ENCODE results near the gene FPR1.

The FPR1 gene

DNA sequence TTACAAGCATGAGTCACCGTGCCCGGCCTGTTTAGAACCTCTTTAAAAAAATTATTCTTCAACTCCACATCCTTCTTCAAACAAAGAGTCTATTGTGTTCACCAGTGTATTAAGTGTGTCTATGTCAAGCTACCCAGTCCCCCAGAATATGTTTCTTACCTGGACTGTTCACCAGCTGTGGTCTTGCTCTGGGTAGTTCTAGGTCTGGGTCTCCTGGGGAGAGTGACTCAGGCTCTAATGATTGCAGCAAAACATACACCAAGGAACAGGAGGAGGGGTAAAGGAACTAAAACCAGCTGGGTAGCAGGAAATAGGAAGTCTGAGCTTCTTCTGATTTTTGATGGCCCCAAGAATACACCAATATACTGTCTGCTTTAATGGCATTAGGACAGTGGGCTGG is at the start of gene FPR1:
TSS of gene FPR1 (minus strand) at position 224 of the 400 bp plus-strand sequence. CDS start 4,884 bp downstream, outside the sequence.
- Histone ChIP-seq H3K4me2 (ENCODE audit: insufficient read depth, low read length) (no peak within 1 kb of the TSS), H2AFZ (ENCODE audit: low read depth, low read length) (no peak within 1 kb of the TSS), H3K9me3 (ENCODE audit: insufficient read depth, low read length, severe bottlenecking) (no peaks in the 10 kb centered on the region), H3K27me3 (ENCODE audit: insufficient read depth, low read length, poor library complexity) (no peaks in the 10 kb centered on the region), H3K4me3 (ENCODE audit: low read depth in 1 of 2, low read length in 2 of 2) (no peak within 1 kb of the TSS), H3K27ac (ENCODE audit: low read length) (no peak within 1 kb of the TSS), H3K79me2 (ENCODE audit: insufficient read depth, low read length) (no peaks in the 10 kb centered on the region), H4K20me1 (ENCODE audit: insufficient read depth, low read length) (no peaks in the 10 kb centered on the region), H3K4me1 (ENCODE audit: insufficient read depth, low read length) (no peaks in the 10 kb centered on the region), H3K36me3 (ENCODE audit: insufficient read depth, low read length) (no peaks in the 10 kb centered on the region), H3K9ac (ENCODE audit: low read depth, low read length) (no peak within 1 kb of the TSS)
- no peak for DNase-seq
- ATAC-seq (ENCODE audit: insufficient read depth, low read depth), result no peak
- no peak for TF ChIP-seq CTCF (IDR thresholded peaks at IDR 0.05; ENCODE audit: borderline replicate concordance, extremely low read depth, low read length, poor library complexity, severe bottlenecking)
- no peak for TF ChIP-seq EZH2 (IDR thresholded peaks at IDR 0.05; ENCODE audit: borderline replicate concordance, low read depth, low read length, severe bottlenecking)

DNA sequence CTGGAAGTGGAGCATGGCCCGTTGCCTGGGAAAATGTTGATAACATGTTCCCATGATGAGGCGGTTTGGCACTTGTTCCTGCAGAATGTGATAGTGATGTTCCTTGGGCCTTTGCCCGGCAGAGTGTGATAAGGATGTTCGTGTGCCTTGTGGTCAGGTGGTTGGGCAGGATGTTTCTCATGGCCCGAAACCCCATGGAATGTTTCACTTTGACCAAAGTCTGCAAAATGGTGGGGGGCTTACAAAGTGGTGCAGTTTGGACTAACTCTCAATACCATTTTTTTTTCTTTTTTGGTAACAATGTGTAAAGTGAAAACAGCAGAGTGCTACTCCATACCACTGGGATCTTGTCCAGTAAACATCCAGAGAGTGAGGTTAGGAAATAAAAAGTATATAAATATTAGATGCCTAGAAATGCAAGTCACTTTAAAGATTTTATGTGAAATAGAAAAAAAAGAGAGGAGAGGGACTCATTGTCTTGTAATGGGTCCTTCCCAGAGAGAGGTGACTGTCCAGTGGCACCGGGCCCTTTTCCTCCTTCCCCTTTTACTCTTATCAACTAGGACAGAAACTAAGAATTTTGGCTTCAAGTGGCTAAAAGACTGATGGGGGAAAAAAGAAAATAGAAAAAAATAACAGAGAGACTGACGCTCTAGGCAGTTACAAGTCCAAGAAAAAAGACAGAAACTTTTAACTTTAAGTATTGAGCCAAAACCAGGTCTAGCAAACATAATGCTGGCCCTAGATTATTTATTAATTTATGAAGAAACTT is 49.0 kb upstream of the FPR1 start:
- Histone ChIP-seq H3K79me2 (ENCODE audit: insufficient read depth, low read length) (no peaks in the 10 kb centered on the region), H4K20me1 (ENCODE audit: insufficient read depth, low read length) (no peaks in the 10 kb centered on the region), H3K4me1 (ENCODE audit: insufficient read depth, low read length) (peaks cover 21% of the 10 kb centered on the region), H3K36me3 (ENCODE audit: insufficient read depth, low read length) (0 out of 2 replicates have a peak, but pooled peaks cover under 1% of the 10 kb centered on the region), H3K27me3 (ENCODE audit: insufficient read depth, low read length, poor library complexity) (no peaks in the 10 kb centered on the region), H3K9me3 (ENCODE audit: insufficient read depth, low read length, severe bottlenecking) (no peaks in the 10 kb centered on the region), H2AFZ (ENCODE audit: low read depth, low read length) (no peak overlapping the region), H3K4me3 (ENCODE audit: low read depth in 1 of 2, low read length in 2 of 2) (no peak overlapping the region), H3K9ac (ENCODE audit: low read depth, low read length) (no peak overlapping the region), H3K4me2 (ENCODE audit: insufficient read depth, low read length) (no peak overlapping the region), H3K27ac (ENCODE audit: low read length) (no peak overlapping the region)
- TF ChIP-seq CTCF (IDR thresholded peaks at IDR 0.05; ENCODE audit: borderline replicate concordance, extremely low read depth, low read length, poor library complexity, severe bottlenecking), result no peak
- no peak for TF ChIP-seq EZH2 (IDR thresholded peaks at IDR 0.05; ENCODE audit: borderline replicate concordance, low read depth, low read length, severe bottlenecking)
- ATAC-seq (ENCODE audit: insufficient read depth, low read depth) (no peak), DNase-seq (no peak)

DNA sequence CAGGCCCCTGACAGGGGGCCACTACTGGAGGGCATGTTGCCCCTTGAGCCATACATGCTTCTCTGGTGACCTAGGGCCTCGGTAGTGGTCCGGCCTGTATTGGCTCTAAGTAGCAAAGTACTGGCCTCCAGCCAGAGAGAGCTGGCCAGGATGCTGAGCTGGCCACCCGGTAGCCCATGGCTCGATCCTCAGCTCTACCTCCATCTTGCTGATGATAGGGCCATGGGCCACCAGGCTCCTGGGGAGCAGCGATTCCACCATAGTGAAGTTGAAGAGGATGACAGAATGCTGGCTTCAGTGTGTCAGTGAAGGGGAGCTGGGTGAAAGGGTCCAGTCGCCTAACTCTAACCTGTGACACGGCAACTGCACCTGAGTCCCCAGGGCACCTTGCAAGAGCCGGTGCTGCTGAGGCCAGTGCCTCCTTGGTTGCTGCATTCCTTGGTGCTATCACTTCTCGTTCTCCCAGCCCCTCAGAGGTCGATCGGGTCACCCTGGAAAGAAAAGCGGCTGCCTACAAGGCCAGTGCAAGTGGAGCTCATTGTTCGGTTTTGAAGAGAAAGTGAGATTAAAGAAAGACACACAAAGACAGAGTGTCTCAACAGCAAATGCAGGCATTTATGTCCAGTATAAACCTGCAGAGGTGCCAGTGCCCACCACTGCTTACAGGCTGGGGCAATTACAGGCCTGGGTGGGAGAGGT is 48.2 kb upstream of the FPR1 start:
- Histone ChIP-seq H3K4me1 (ENCODE audit: insufficient read depth, low read length) (peaks cover 14% of the 10 kb centered on the region), H3K9ac (ENCODE audit: low read depth, low read length) (no peak overlapping the region)
- ATAC-seq (ENCODE audit: insufficient read depth, low read depth), result no peak

More for the DNA sequence above, 48.2 kb upstream of the FPR1 start:
- Histone ChIP-seq H3K4me2 (ENCODE audit: insufficient read depth, low read length) (no peak overlapping the region), H3K79me2 (ENCODE audit: insufficient read depth, low read length) (no peaks in the 10 kb centered on the region), H3K27ac (ENCODE audit: low read length) (no peak overlapping the region), H3K4me3 (ENCODE audit: low read depth in 1 of 2, low read length in 2 of 2) (no peak overlapping the region), H3K36me3 (ENCODE audit: insufficient read depth, low read length) (no peaks in the 10 kb centered on the region), H3K27me3 (ENCODE audit: insufficient read depth, low read length, poor library complexity) (no peaks in the 10 kb centered on the region), H2AFZ (ENCODE audit: low read depth, low read length) (0 out of 2 replicates have a peak overlapping the region, but pooled peaks have one; percentile 13), H4K20me1 (ENCODE audit: insufficient read depth, low read length) (no peaks in the 10 kb centered on the region), H3K9me3 (ENCODE audit: insufficient read depth, low read length, severe bottlenecking) (no peaks in the 10 kb centered on the region)
- no peak for DNase-seq
- TF ChIP-seq CTCF (IDR thresholded peaks at IDR 0.05; ENCODE audit: borderline replicate concordance, extremely low read depth, low read length, poor library complexity, severe bottlenecking) (no peak), EZH2 (IDR thresholded peaks at IDR 0.05; ENCODE audit: borderline replicate concordance, low read depth, low read length, severe bottlenecking) (no peak)
